HCT116 (cell line): ENCODE data around the gene PWP1. TPM values are rescaled to one million over a fixed set of nuclear protein-coding genes. Genes with fewer than 3 reads are reported as not detected.

Source experiments
- ATAC-seq: fragments of 200-7000 bp; cut with Tn5 transposase; 2 replicates; pipeline ENCODE4 v1.9.1; 2020; ENCODE audit warnings: mild to moderate bottlenecking, moderate library complexity
- BruUV-seq: library from RNA; stranded (reverse); fragments of 400-500 nt; replicated peaks from 2 replicates; lab custom pipeline; 2021; lab: Mats Ljungman, UMichigan
- CTCF ChIA-PET: fragments of 300-600 bp; sonication (Branson Sonifier 250); formaldehyde crosslinking; loops from one replicate; lab custom pipeline; 2021; ENCODE audit warnings: antibody characterized with exemption; lab: Charles Lee
- POLR2A ChIA-PET: fragments of 300-600, 350-600 bp; sonication (Branson Sonifier 250); formaldehyde crosslinking; loops from one replicate; lab custom pipeline; 2021; ENCODE audit warnings: antibody characterized with exemption; lab: Charles Lee
- RAD21 ChIA-PET, 2 experiments: fragments of 300-600 bp; sonication (Branson Sonifier 250); formaldehyde crosslinking; loops; one replicate each; lab custom pipeline; 2023; ENCODE audit warnings: low total read pairs in 2 of 2; ENCODE audit not compliant: uncharacterized antibody in 2 of 2, unreplicated experiment in 2 of 2, low non-redundant PET in 1 of 2; lab: Charles Lee
- DNase-seq: peaks from one replicate; pipeline ENCODE4 v3.0.0-alpha.2; 2010; ENCODE audit warnings: low read depth, low spot score
- H2AFZ ChIP-seq: fragments of 200-600 bp; shearing (Covaris generic), sonication (generic); 2 replicates; pipeline ENCODE4 v1.6.1; 2017; ENCODE audit warnings: low read depth, mixed run types, mixed read lengths, antibody characterized with exemption, low read length; ENCODE audit not compliant: poor library complexity, severe bottlenecking
- H3K27ac ChIP-seq: 2 replicates; pipeline ENCODE4 v1.5.1; 2012; ENCODE audit warnings: low read depth, low read length
- H3K27me3 ChIP-seq: fragments of 200-600 bp; sonication (generic); 2 replicates; pipeline ENCODE4 v1.6.1; 2016; ENCODE audit warnings: mixed run types, low read length, mixed read lengths; ENCODE audit not compliant: insufficient read depth
- H3K36me3 ChIP-seq, 2 experiments: fragments of 200-500 bp in 1 of 2; fragments of 200-600 bp in 1 of 2; sonication (Bioruptor generic) in 1 of 2; sonication (generic) in 1 of 2; 2 replicates each; pipeline versions ENCODE4 v1.5.1 to v1.6.1; 2014 to 2016; ENCODE audit warnings: low read length in 2 of 2, inconsistent platforms in 1 of 2, mixed read lengths in 1 of 2, mixed run types in 1 of 2; ENCODE audit not compliant: insufficient read depth in 2 of 2, control insufficient read depth in 1 of 2
- H3K4me1 ChIP-seq, 2 experiments: fragments of 200-600 bp in 1 of 2; sonication (generic) in 1 of 2; 2 replicates each; pipeline versions ENCODE4 v1.5.1 to v1.6.1; 2012 to 2017; ENCODE audit warnings: low read length in 2 of 2, inconsistent platforms in 1 of 2, mild to moderate bottlenecking in 1 of 2, mixed read lengths in 1 of 2, mixed run types in 1 of 2, moderate library complexity in 1 of 2; ENCODE audit not compliant: insufficient read depth in 2 of 2, control insufficient read depth in 1 of 2
- H3K4me2 ChIP-seq: fragments of 200-600 bp; sonication (generic); 2 replicates; pipeline ENCODE4 v1.6.1; 2017; ENCODE audit warnings: mixed run types, low read length, mixed read lengths
- H3K4me3 ChIP-seq, 2 experiments: fragments of 200-600 bp in 1 of 2; sonication (generic) in 1 of 2; replicated peaks in 1 of 2; 2 replicates each; pipeline ENCODE4 v1.5.1; 2011 to 2016; ENCODE audit warnings: low read length in 2 of 2, control low read depth in 1 of 2, low read depth in 1 of 2, mild to moderate bottlenecking in 1 of 2, mixed read lengths in 1 of 2, mixed run types in 1 of 2
- H3K79me2 ChIP-seq: fragments of 200-600 bp; sonication (generic); 2 replicates; pipeline ENCODE4 v1.6.1; 2017; ENCODE audit warnings: mild to moderate bottlenecking, mixed run types, low read length, moderate library complexity, mixed read lengths; ENCODE audit not compliant: insufficient read depth
- H3K9ac ChIP-seq: fragments of 200-600 bp; sonication (generic); 2 replicates; pipeline ENCODE4 v1.6.1; 2016; ENCODE audit warnings: low read length, mixed read lengths
- H3K9me2 ChIP-seq: fragments of 200-600 bp; sonication (generic), shearing (Covaris generic); 2 replicates; pipeline ENCODE4 v1.6.1; 2017; ENCODE audit warnings: mixed run types, mild to moderate bottlenecking, moderate library complexity; ENCODE audit not compliant: insufficient read depth
- H3K9me3 ChIP-seq, 2 experiments: fragments of 200-500 bp in 1 of 2; fragments of 200-600 bp in 1 of 2; sonication (Bioruptor generic) in 1 of 2; sonication (generic) in 1 of 2; 2 replicates each; pipeline ENCODE4 v1.6.1; 2014 to 2017; ENCODE audit warnings: low read length in 2 of 2, mixed read lengths in 2 of 2, inconsistent platforms in 1 of 2, low read depth in 1 of 2, mild to moderate bottlenecking in 1 of 2, mixed run types in 1 of 2, moderate library complexity in 1 of 2; ENCODE audit not compliant: control insufficient read depth in 1 of 2, insufficient read depth in 1 of 2
- H4K20me1 ChIP-seq: fragments of 200-600 bp; sonication (generic), shearing (Covaris generic); 2 replicates; pipeline ENCODE4 v1.6.1; 2017; ENCODE audit warnings: mixed run types, mild to moderate bottlenecking, moderate library complexity; ENCODE audit not compliant: insufficient read depth
- CBX3 ChIP-seq: IDR thresholded peaks from 2 replicates; pipeline ENCODE4 v1.6.1; 2012; ENCODE audit warnings: low read depth
- CEBPB ChIP-seq: IDR thresholded peaks from 2 replicates; pipeline ENCODE4 v1.6.1; 2012; ENCODE audit warnings: low read depth
- CTCF ChIP-seq, 3 experiments: fragments of 200-600 bp in 1 of 3; sonication (generic) in 1 of 3; IDR thresholded peaks in 2 of 3; conservative IDR thresholded peaks in 1 of 3; 2 replicates each; pipeline ENCODE4 v1.5.1; 2012 to 2017; ENCODE audit warnings: low read depth in 2 of 3, low read length in 2 of 3, antibody characterized with exemption in 1 of 3, borderline replicate concordance in 1 of 3, control low read depth in 1 of 3, mild to moderate bottlenecking in 1 of 3, mixed read lengths in 1 of 3, mixed run types in 1 of 3, moderate library complexity in 1 of 3; ENCODE audit not compliant: insufficient read depth in 1 of 3
- EGR1 ChIP-seq: IDR thresholded peaks from 2 replicates; pipeline ENCODE4 v1.6.1; 2012; ENCODE audit warnings: low read depth
- ELF1 ChIP-seq: IDR thresholded peaks from 2 replicates; pipeline ENCODE4 v1.6.1; 2012; ENCODE audit warnings: low read depth, borderline replicate concordance
- EZH2 ChIP-seq: fragments of 200-600 bp; sonication (generic); IDR thresholded peaks from 2 replicates; pipeline ENCODE4 v1.6.1; 2017; ENCODE audit warnings: antibody characterized with exemption, mixed run types
- EZH2phosphoT487 ChIP-seq: fragments of 200-600 bp; IDR thresholded peaks from 2 replicates; pipeline ENCODE4 v1.6.1; 2018; ENCODE audit warnings: antibody characterized with exemption, borderline replicate concordance
- FOSL1 ChIP-seq: IDR thresholded peaks from 2 replicates; pipeline ENCODE4 v1.6.1; 2012; ENCODE audit warnings: low read depth
- JUND ChIP-seq: IDR thresholded peaks from 2 replicates; pipeline ENCODE4 v1.6.1; 2012
- MAX ChIP-seq: IDR thresholded peaks from 2 replicates; pipeline ENCODE4 v1.6.1; 2012
- POLR2A ChIP-seq: IDR thresholded peaks from 2 replicates; pipeline ENCODE4 v1.7.0; 2011; ENCODE audit warnings: borderline replicate concordance; ENCODE audit not compliant: insufficient read depth, insufficient read length; ENCODE audit errors: extremely low read depth
- POLR2AphosphoS5 ChIP-seq: IDR thresholded peaks from 2 replicates; pipeline ENCODE4 v1.6.1; 2011; ENCODE audit warnings: mild to moderate bottlenecking, low read depth, low read length, moderate library complexity
- REST ChIP-seq: IDR thresholded peaks from 2 replicates; pipeline ENCODE4 v1.6.1; 2012; ENCODE audit warnings: low read depth
- SIN3A ChIP-seq: IDR thresholded peaks from 2 replicates; pipeline ENCODE4 v1.6.1; 2012; ENCODE audit warnings: low read depth
- SRF ChIP-seq: IDR thresholded peaks from 2 replicates; pipeline ENCODE4 v1.6.1; 2012; ENCODE audit warnings: low read depth
- TCF7L2 ChIP-seq: IDR thresholded peaks from 2 replicates; pipeline ENCODE4 v1.7.0; 2011; ENCODE audit warnings: borderline replicate concordance, inconsistent platforms; ENCODE audit not compliant: insufficient read depth, insufficient read length; ENCODE audit errors: extremely low read depth
- YY1 ChIP-seq: IDR thresholded peaks from 2 replicates; pipeline ENCODE4 v1.6.1; 2011; ENCODE audit warnings: low read length, low read depth, moderate library complexity, mild to moderate bottlenecking; ENCODE audit not compliant: insufficient replicate concordance; ENCODE audit errors: extremely low read depth
- ZBTB33 ChIP-seq: IDR thresholded peaks from 2 replicates; pipeline ENCODE4 v1.6.1; 2011; ENCODE audit warnings: mild to moderate bottlenecking, low read length, moderate library complexity; ENCODE audit not compliant: insufficient replicate concordance; ENCODE audit errors: extremely low read depth
- ZFX ChIP-seq: fragments of 450-650 bp; IDR thresholded peaks from 2 replicates; pipeline ENCODE4 v1.6.1; 2017
- intact Hi-C: fragments of 100-400 bp; cut with micrococcal nuclease; formaldehyde crosslinking; loops from 2 replicates; pipeline ENCODE4 v1.10.0; 2022
- total RNA-seq: library from RNA; stranded (reverse); gene quantifications from one replicate; pipeline ENCODE4 v1.2.1, GENCODE V29; 2021; ENCODE audit not compliant: unreplicated experiment

PWP1 gene
- total RNA-seq, 1 experiment from 2014 or later: 48.2 TPM

GRCh38 chr12:107761502-107761904 lies 75.9 kb downstream of the PWP1 start:
- no peak for DNase-seq

More at GRCh38 chr12:107761502-107761904, 75.9 kb downstream of the PWP1 start:
- Histone ChIP-seq H3K79me2 (peaks cover 41% of the 10 kb centered on the region), H3K27ac (no peak overlapping the region), H3K36me3 (peaks cover 6 to 10% of the 10 kb centered on the region in 2 experiments; a peak in 3 of 4 replicates), H3K4me3 (peak overlapping the region; percentile 49 to 85), H3K9me3 (no peaks in the 10 kb centered on the region), H3K9me2 (no peaks in the 10 kb centered on the region), H3K27me3 (no peaks in the 10 kb centered on the region), H4K20me1 (no peaks in the 10 kb centered on the region), H2AFZ (peak overlapping the region; percentile 97), H3K4me2 (peak overlapping the region; percentile 79), H3K4me1 (peaks cover 8 to 21% of the 10 kb centered on the region in 2 experiments), H3K9ac (peak overlapping the region; percentile 77)
- ChIA-PET CTCF (no interaction called here), POLR2A (no interaction called here), RAD21 (no interaction called here)
- TF ChIP-seq REST (no peak), ZBTB33 (no peak), EGR1 (no peak), FOSL1 (no peak), POLR2AphosphoS5 (no peak), SRF (no peak), ELF1 (no peak), EZH2 (no peak), CBX3 (no peak), JUND (no peak), MAX (no peak), ZFX (no peak), CTCF (IDR thresholded peaks at IDR 0.05 in 2 of 3, conservative IDR thresholded peaks at IDR 0.05 in 1 of 3; ENCODE audit: borderline replicate concordance in 1 of 3, insufficient read depth in 1 of 3, low read depth in 2 of 3, low read length in 2 of 3) (no peak), YY1 (no peak), SIN3A (no peak), TCF7L2 (no peak), CEBPB (no peak), POLR2A (no peak), EZH2phosphoT487 (no peak)
- intact Hi-C loops: loop anchor here (2.0 kb wide), 1 partner anchor 77 kb away; the partner anchor contains the start of gene PWP1
- no TSS peak for BruUV-seq
- peak; percentile 1; the same call in 1 of the 2 replicates for ATAC-seq
